IMR-90 (cell line): Measurements from ENCODE around the gene RPS3. TPM values are rescaled to one million over a fixed set of nuclear protein-coding genes. Genes with fewer than 3 reads are reported as not detected.

Source experiments
- ATAC-seq: fragments of 200-7000 bp; cut with Tn5 transposase; 2 replicates; pipeline ENCODE4 v1.9.1; 2020; ENCODE audit warnings: low read depth, mild to moderate bottlenecking, moderate library complexity
- BruUV-seq: library from RNA; stranded (reverse); fragments of 400-500 nt; replicated peaks from 2 replicates; lab custom pipeline; 2021; lab: Mats Ljungman, UMichigan
- CTCF ChIA-PET: fragments of 300-600 bp; formaldehyde crosslinking; extraction: SDS; loops from one replicate; lab custom pipeline; 2021; ENCODE audit warnings: antibody characterized with exemption; lab: Yijun Ruan, JAX
- POLR2A ChIA-PET: fragments of 300-600 bp; sonication (Branson Sonifier 250); formaldehyde crosslinking; loops from one replicate; lab custom pipeline; 2022; ENCODE audit warnings: antibody characterized with exemption; ENCODE audit not compliant: unreplicated experiment; lab: Charles Lee
- DNase-seq: peaks from one replicate; pipeline ENCODE4 v3.0.0; 2013
- H2AFZ ChIP-seq: replicated peaks from 2 replicates; pipeline ENCODE3; 2013; ENCODE audit warnings: low read length, mild to moderate bottlenecking; ENCODE audit not compliant: poor library complexity
- H2AK5ac ChIP-seq: 2 replicates; pipeline ENCODE4 v1.6.1; 2013; ENCODE audit warnings: low read depth, low read length, inconsistent platforms
- H2AK9ac ChIP-seq: replicated peaks from 2 replicates; pipeline ENCODE3; 2013; ENCODE audit warnings: mild to moderate bottlenecking, low read depth, low read length, moderate library complexity; ENCODE audit not compliant: poor library complexity
- H2BK120ac ChIP-seq: 2 replicates; pipeline ENCODE4 v1.6.1; 2013; ENCODE audit warnings: low read depth, low read length, inconsistent platforms
- H2BK15ac ChIP-seq: 3 replicates; pipeline ENCODE4 v1.6.1; 2013; ENCODE audit warnings: low read depth, low read length, inconsistent platforms
- H2BK20ac ChIP-seq: 2 replicates; pipeline ENCODE4 v1.6.1; 2013; ENCODE audit warnings: low read depth, mild to moderate bottlenecking, inconsistent platforms, low read length, moderate library complexity
- H2BK5ac ChIP-seq: 2 replicates; pipeline ENCODE4 v1.6.1; 2013; ENCODE audit warnings: mild to moderate bottlenecking, low read depth, low read length, inconsistent platforms; ENCODE audit not compliant: poor library complexity, severe bottlenecking
- H3K14ac ChIP-seq: replicated peaks from 2 replicates; pipeline ENCODE4 v1.6.1; 2013; ENCODE audit warnings: low read depth, low read length, inconsistent platforms
- H3K18ac ChIP-seq: 2 replicates; pipeline ENCODE4 v1.6.1; 2013; ENCODE audit warnings: low read depth, low read length, control low read depth
- H3K23ac ChIP-seq: 2 replicates; pipeline ENCODE4 v1.6.1; 2013; ENCODE audit warnings: low read depth, low read length, inconsistent platforms
- H3K27ac ChIP-seq: 2 replicates; pipeline ENCODE4 v1.5.1; 2013; ENCODE audit warnings: mild to moderate bottlenecking, control low read depth, low read length; ENCODE audit not compliant: insufficient read depth
- H3K27me3 ChIP-seq: 2 replicates; pipeline ENCODE4 v1.6.1; 2013; ENCODE audit warnings: low read length; ENCODE audit not compliant: control insufficient read depth, insufficient read depth
- H3K36me3 ChIP-seq: 2 replicates; pipeline ENCODE4 v1.6.1; 2013; ENCODE audit warnings: low read length, mixed read lengths; ENCODE audit not compliant: control insufficient read depth, insufficient read depth
- H3K4ac ChIP-seq: 2 replicates; pipeline ENCODE4 v1.6.1; 2013; ENCODE audit warnings: low read depth, low read length, inconsistent platforms
- H3K4me1 ChIP-seq: 2 replicates; pipeline ENCODE4 v1.6.1; 2013; ENCODE audit warnings: low read length, mixed read lengths; ENCODE audit not compliant: control insufficient read depth, insufficient read depth
- H3K4me2 ChIP-seq: 2 replicates; pipeline ENCODE4 v1.6.1; 2013; ENCODE audit warnings: low read depth, mild to moderate bottlenecking, control low read depth, low read length, moderate library complexity
- H3K4me3 ChIP-seq: 2 replicates; pipeline ENCODE4 v1.5.1; 2013; ENCODE audit warnings: low read depth, mild to moderate bottlenecking, control low read depth, low read length, moderate library complexity; ENCODE audit not compliant: insufficient read depth
- H3K56ac ChIP-seq: 2 replicates; pipeline ENCODE4 v1.6.1; 2013; ENCODE audit warnings: low read length, inconsistent platforms; ENCODE audit not compliant: insufficient read depth; ENCODE audit errors: extremely low read depth
- H3K79me1 ChIP-seq, 2 experiments: 2 replicates each; pipeline ENCODE4 v1.6.1; 2013; ENCODE audit warnings: low read length in 2 of 2, inconsistent platforms in 1 of 2, low read depth in 1 of 2
- H3K9ac ChIP-seq: 2 replicates; pipeline ENCODE4 v1.6.1; 2013; ENCODE audit warnings: low read depth, low read length, control low read depth
- H3K9me1 ChIP-seq: 2 replicates; pipeline ENCODE4 v1.6.1; 2013; ENCODE audit warnings: low read length, inconsistent platforms; ENCODE audit not compliant: insufficient read depth
- H3K9me3 ChIP-seq: 2 replicates; pipeline ENCODE4 v1.6.1; 2013; ENCODE audit warnings: low read length; ENCODE audit not compliant: control insufficient read depth, insufficient read depth
- H4K20me1 ChIP-seq: 2 replicates; pipeline ENCODE4 v1.6.1; 2013; ENCODE audit warnings: low read length, inconsistent platforms; ENCODE audit not compliant: insufficient read depth
- H4K5ac ChIP-seq: 2 replicates; pipeline ENCODE4 v1.6.1; 2013; ENCODE audit warnings: mild to moderate bottlenecking, low read depth, low read length, control low read depth
- H4K8ac ChIP-seq, 2 experiments: 2 replicates each; pipeline ENCODE4 v1.6.1; 2013; ENCODE audit warnings: low read depth in 2 of 2, low read length in 2 of 2, control low read depth in 1 of 2, inconsistent platforms in 1 of 2
- H4K91ac ChIP-seq: 2 replicates; pipeline ENCODE4 v1.6.1; 2013; ENCODE audit warnings: low read depth, low read length, inconsistent platforms; ENCODE audit not compliant: insufficient read depth
- FOS ChIP-seq: fragments of 150-350 bp; IDR thresholded peaks from 2 replicates; pipeline ENCODE4 v1.6.1; 2016; ENCODE audit warnings: low read depth, low read length
- MAZ ChIP-seq: IDR thresholded peaks from 2 replicates; pipeline ENCODE4 v1.6.1; 2012; ENCODE audit warnings: low read depth, mild to moderate bottlenecking, low read length, improper control_type of control experiment, moderate library complexity, borderline replicate concordance
- RCOR1 ChIP-seq: IDR thresholded peaks from 2 replicates; pipeline ENCODE4 v1.6.1; 2012; ENCODE audit warnings: mild to moderate bottlenecking, low read length, improper control_type of control experiment; ENCODE audit not compliant: insufficient replicate concordance
- USF2 ChIP-seq: fragments of 150-350 bp; IDR thresholded peaks from 2 replicates; pipeline ENCODE4 v1.6.1; 2017; ENCODE audit warnings: mild to moderate bottlenecking, antibody characterized with exemption, low read length, low read depth
- whole genome bisulfite sequencing, 2 experiments: methylation state at CpG; one replicate each; pipeline versions ENCODE4 v1.1.5 to v1.1.7; 2013; ENCODE audit warnings: missing lambda C conversion rate in 2 of 2; ENCODE audit not compliant: insufficient read length in 1 of 2; ENCODE audit errors: extremely low coverage in 2 of 2; 5-methylcytosine and 5-hydroxymethylcytosine counted together
- dilution Hi-C: fragments of 300-500 bp; cut with HindIII; formaldehyde crosslinking; loops from one replicate; pipeline ENCODE4 v1.14.3; 2018; ENCODE audit warnings: low sequenced_read_pairs; ENCODE audit not compliant: unreplicated experiment
- in situ Hi-C: fragments of 300-500 bp; cut with MboI; formaldehyde crosslinking; loops from 3 replicates; pipeline ENCODE4 v1.14.3; 2019; ENCODE audit warnings: low sequenced_read_pairs, inconsistent platforms, mixed read lengths
- intact Hi-C: fragments of 100-400 bp; cut with micrococcal nuclease; formaldehyde crosslinking; loops from 2 replicates; pipeline ENCODE4 v1.10.0; 2022
- polyA plus RNA-seq, 3 experiments: library from polyadenylated mRNA; depleted of rRNA; stranded (reverse); fragments of >200 nt; gene quantifications; 2 replicates each; pipeline ENCODE4 v1.2.3, GENCODE V29; 2012; ENCODE audit warnings: low replicate concordance in 1 of 3
- total RNA-seq: library from RNA; depleted of rRNA; stranded (reverse); fragments of >200 nt; gene quantifications from 2 replicates; pipeline ENCODE4 v1.2.3, GENCODE V29; 2012
- TF ChIP-seq, protein P1 (sequence below): conservative IDR thresholded peaks from 2 replicates; pipeline ENCODE4 v1.5.1; 2012; ENCODE audit warnings: mild to moderate bottlenecking, low read depth, low read length, improper control_type of control experiment

The RPS3 gene
- total and polyA plus RNA-seq, 2 of the 4 experiments (the other 2 are of a cell fraction), result 2,360 to 2,477 TPM

DNA sequence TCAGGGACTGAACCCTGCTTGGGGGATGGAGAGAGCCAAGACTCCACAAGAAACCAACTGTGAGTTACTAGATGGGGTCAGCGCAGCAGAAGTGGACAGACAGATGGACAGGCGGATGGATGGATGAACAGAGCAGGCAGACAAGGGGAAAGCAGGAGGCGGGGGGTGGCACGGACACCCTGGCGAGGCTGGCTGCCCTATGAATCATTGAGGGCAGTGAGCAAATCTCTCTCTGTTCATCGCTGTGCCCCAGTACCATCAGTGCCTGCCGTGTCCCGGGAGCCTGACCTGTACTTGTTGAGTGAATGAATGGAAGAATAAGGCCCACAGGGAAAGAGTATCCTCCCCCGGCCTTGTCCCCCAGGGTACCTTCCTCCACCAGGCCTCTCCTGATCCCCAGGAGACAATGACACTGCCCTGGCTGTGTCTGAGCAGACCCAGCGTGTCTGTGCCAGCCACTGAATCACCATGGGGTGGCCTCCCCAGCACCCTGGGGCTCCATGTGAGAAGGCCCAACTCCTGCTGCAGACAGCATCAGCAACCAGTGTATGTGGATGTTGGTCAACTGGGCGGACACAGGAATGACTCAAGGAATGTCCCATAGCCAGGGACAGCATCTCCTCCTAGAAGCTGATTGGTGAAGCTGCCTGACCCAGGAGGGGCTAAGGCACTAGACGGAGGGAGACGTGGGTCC lies 38.8 kb downstream of the RPS3 start:
- TF ChIP-seq USF2 (no peak), RCOR1 (no peak), FOS (no peak), MAZ (no peak)
- TF ChIP-seq, protein P1, sequence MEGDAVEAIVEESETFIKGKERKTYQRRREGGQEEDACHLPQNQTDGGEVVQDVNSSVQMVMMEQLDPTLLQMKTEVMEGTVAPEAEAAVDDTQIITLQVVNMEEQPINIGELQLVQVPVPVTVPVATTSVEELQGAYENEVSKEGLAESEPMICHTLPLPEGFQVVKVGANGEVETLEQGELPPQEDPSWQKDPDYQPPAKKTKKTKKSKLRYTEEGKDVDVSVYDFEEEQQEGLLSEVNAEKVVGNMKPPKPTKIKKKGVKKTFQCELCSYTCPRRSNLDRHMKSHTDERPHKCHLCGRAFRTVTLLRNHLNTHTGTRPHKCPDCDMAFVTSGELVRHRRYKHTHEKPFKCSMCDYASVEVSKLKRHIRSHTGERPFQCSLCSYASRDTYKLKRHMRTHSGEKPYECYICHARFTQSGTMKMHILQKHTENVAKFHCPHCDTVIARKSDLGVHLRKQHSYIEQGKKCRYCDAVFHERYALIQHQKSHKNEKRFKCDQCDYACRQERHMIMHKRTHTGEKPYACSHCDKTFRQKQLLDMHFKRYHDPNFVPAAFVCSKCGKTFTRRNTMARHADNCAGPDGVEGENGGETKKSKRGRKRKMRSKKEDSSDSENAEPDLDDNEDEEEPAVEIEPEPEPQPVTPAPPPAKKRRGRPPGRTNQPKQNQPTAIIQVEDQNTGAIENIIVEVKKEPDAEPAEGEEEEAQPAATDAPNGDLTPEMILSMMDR, result no peak
- Histone ChIP-seq H2BK5ac (no peak overlapping the region), H3K56ac (no peak overlapping the region), H3K27ac (no peak overlapping the region), H2BK20ac (no peak overlapping the region), H4K8ac (no peak overlapping the region), H3K27me3 (peaks cover 9% of the 10 kb centered on the region), H3K36me3 (no peaks in the 10 kb centered on the region), H3K4me2 (no peak overlapping the region), H2AFZ (peak overlapping the region; percentile 51), H3K9me3 (no peaks in the 10 kb centered on the region), H2BK15ac (no peak overlapping the region), H3K79me1 (no peaks in the 10 kb centered on the region), H3K4ac (no peak overlapping the region), H3K18ac (no peak overlapping the region), H2AK9ac (peak overlapping the region; percentile 72), H3K14ac (no peak overlapping the region), H3K9me1 (0 out of 2 replicates have a peak, but pooled peaks cover 4% of the 10 kb centered on the region), H3K23ac (no peak overlapping the region), H2BK120ac (no peak overlapping the region), H4K20me1 (no peaks in the 10 kb centered on the region), H2AK5ac (peak overlapping the region; percentile 28; the same call in 1 of the 2 replicates), H3K4me1 (no peaks in the 10 kb centered on the region), H3K9ac (no peak overlapping the region), H3K4me3 (no peak overlapping the region), H4K91ac (no peak overlapping the region), H4K5ac (no peak overlapping the region)
- ChIA-PET POLR2A (no interaction called here), CTCF (no interaction called here)
- intact Hi-C loops, result no loop called here
- no peak for DNase-seq
- ATAC-seq, result peak; percentile 48
- dilution Hi-C loops, result no loop called here
- in situ Hi-C loops, result no loop called here
- no TSS peak for BruUV-seq
- 80% methylated on average over 4 of the region's 13 CpGs; no CpG with 5 or more reads in 1 of the 2 experiments for WGBS, 2 experiments
